ENCODE measurements around the gene PGBD1. TPM values are rescaled to one million over a fixed set of nuclear protein-coding genes. Genes with fewer than 3 reads are reported as not detected.

The PGBD1 gene
- total RNA-seq, 1 experiment from 2014 or later, result 3.8 TPM

- DNase-seq, result no peak
- Histone ChIP-seq H3K4me1 (no peaks in the 10 kb centered on the region), H3K27me3 (replicated peaks; ENCODE audit: control insufficient read depth, insufficient read depth, low read length) (no peaks in the 10 kb centered on the region), H3K36me3 (ENCODE audit: control insufficient read depth, insufficient read depth, low read length) (no peaks in the 10 kb centered on the region), H3K9me3 (no peaks in the 10 kb centered on the region), H3K4me3 (ENCODE audit: low read depth, low read length) (no peak overlapping the region)
- H3K27ac Mint-ChIP-seq (ENCODE audit: unreplicated experiment), result no peak overlapping the region
- BruUV-seq (replicated peaks), result no TSS peak
- TF ChIP-seq, protein P1, sequence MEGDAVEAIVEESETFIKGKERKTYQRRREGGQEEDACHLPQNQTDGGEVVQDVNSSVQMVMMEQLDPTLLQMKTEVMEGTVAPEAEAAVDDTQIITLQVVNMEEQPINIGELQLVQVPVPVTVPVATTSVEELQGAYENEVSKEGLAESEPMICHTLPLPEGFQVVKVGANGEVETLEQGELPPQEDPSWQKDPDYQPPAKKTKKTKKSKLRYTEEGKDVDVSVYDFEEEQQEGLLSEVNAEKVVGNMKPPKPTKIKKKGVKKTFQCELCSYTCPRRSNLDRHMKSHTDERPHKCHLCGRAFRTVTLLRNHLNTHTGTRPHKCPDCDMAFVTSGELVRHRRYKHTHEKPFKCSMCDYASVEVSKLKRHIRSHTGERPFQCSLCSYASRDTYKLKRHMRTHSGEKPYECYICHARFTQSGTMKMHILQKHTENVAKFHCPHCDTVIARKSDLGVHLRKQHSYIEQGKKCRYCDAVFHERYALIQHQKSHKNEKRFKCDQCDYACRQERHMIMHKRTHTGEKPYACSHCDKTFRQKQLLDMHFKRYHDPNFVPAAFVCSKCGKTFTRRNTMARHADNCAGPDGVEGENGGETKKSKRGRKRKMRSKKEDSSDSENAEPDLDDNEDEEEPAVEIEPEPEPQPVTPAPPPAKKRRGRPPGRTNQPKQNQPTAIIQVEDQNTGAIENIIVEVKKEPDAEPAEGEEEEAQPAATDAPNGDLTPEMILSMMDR (IDR thresholded peaks at IDR 0.05; ENCODE audit: insufficient read depth in 1 of 2, low read depth in 1 of 2, low read length in 1 of 2, severe bottlenecking in 1 of 2, unreplicated experiment in 1 of 2), result no peak
- intact Hi-C loops (cut with micrococcal nuclease; ENCODE audit: unreplicated experiment), result no loop called here
- no peaks in the 10 kb centered on the region for H3K9me3 Mint-ChIP-seq (ENCODE audit: unreplicated experiment)
- H3K27me3 Mint-ChIP-seq (ENCODE audit: insufficient read depth, unreplicated experiment), result no peaks in the 10 kb centered on the region
- POLR2A ChIA-PET, result no interaction called here
- peaks cover 22% of the 10 kb centered on the region for H3K36me3 Mint-ChIP-seq (ENCODE audit: insufficient read depth, unreplicated experiment)
- H3K4me1 Mint-ChIP-seq (ENCODE audit: low read depth, unreplicated experiment), result no peaks in the 10 kb centered on the region
- CTCF ChIA-PET, result no interaction called here
- H3K4me3 Mint-ChIP-seq (ENCODE audit: unreplicated experiment), result no peak overlapping the region
Observed at GRCh38 chr6:28243946-28244345, 37.4 kb upstream of the PGBD1 start.

- intact Hi-C loops (cut with micrococcal nuclease; ENCODE audit: unreplicated experiment), result no loop called here
- H3K36me3 ChIP-seq (ENCODE audit: control insufficient read depth, insufficient read depth, low read length), result no peaks in the 10 kb centered on the region
- no peaks in the 10 kb centered on the region for H3K9me3 Mint-ChIP-seq (ENCODE audit: unreplicated experiment)
- no peak overlapping the region for H3K27ac Mint-ChIP-seq (ENCODE audit: unreplicated experiment)
- H3K4me3 ChIP-seq (ENCODE audit: low read depth, low read length), result no peak overlapping the region
- CTCF ChIA-PET, result no interaction called here
- no peaks in the 10 kb centered on the region for H3K4me1 Mint-ChIP-seq (ENCODE audit: low read depth, unreplicated experiment)
- no peak overlapping the region for H3K4me3 Mint-ChIP-seq (ENCODE audit: unreplicated experiment)
- no TSS peak for BruUV-seq (replicated peaks)
- POLR2A ChIA-PET, result no interaction called here
- no peak for DNase-seq
- H3K27me3 ChIP-seq (replicated peaks; ENCODE audit: control insufficient read depth, insufficient read depth, low read length), result no peaks in the 10 kb centered on the region
- TF ChIP-seq, protein P1 (IDR thresholded peaks at IDR 0.05; ENCODE audit: insufficient read depth in 1 of 2, low read depth in 1 of 2, low read length in 1 of 2, severe bottlenecking in 1 of 2, unreplicated experiment in 1 of 2), result no peak
- H3K36me3 Mint-ChIP-seq (ENCODE audit: insufficient read depth, unreplicated experiment), result peaks cover 22% of the 10 kb centered on the region
- no peaks in the 10 kb centered on the region for H3K9me3 ChIP-seq
- H3K4me1 ChIP-seq, result no peaks in the 10 kb centered on the region
- H3K27me3 Mint-ChIP-seq (ENCODE audit: insufficient read depth, unreplicated experiment), result no peaks in the 10 kb centered on the region
Observed at GRCh38 chr6:28245206-28245941, 36.0 kb upstream of the PGBD1 start.

GRCh38 chr6:28248916-28249315, 32.5 kb upstream of the PGBD1 start:
- Histone ChIP-seq H3K4me1 (peaks cover 4% of the 10 kb centered on the region; the same call in 1 of the 2 replicates), H3K27me3 (replicated peaks; ENCODE audit: control insufficient read depth, insufficient read depth, low read length) (no peaks in the 10 kb centered on the region), H3K4me3 (ENCODE audit: low read depth, low read length) (no peak overlapping the region), H3K9me3 (no peaks in the 10 kb centered on the region), H3K36me3 (ENCODE audit: control insufficient read depth, insufficient read depth, low read length) (no peaks in the 10 kb centered on the region)
- no peak overlapping the region for H3K4me3 Mint-ChIP-seq (ENCODE audit: unreplicated experiment)
- no peaks in the 10 kb centered on the region for H3K27me3 Mint-ChIP-seq (ENCODE audit: insufficient read depth, unreplicated experiment)
- CTCF ChIA-PET, result no interaction called here
- no peak overlapping the region for H3K27ac Mint-ChIP-seq (ENCODE audit: unreplicated experiment)
- H3K36me3 Mint-ChIP-seq (ENCODE audit: insufficient read depth, unreplicated experiment), result peaks cover 29% of the 10 kb centered on the region
- intact Hi-C loops (cut with micrococcal nuclease; ENCODE audit: unreplicated experiment), result no loop called here
- peaks cover 8% of the 10 kb centered on the region for H3K4me1 Mint-ChIP-seq (ENCODE audit: low read depth, unreplicated experiment)
- POLR2A ChIA-PET, result no interaction called here
- TF ChIP-seq, protein P1 (IDR thresholded peaks at IDR 0.05; ENCODE audit: insufficient read depth in 1 of 2, low read depth in 1 of 2, low read length in 1 of 2, severe bottlenecking in 1 of 2, unreplicated experiment in 1 of 2), result no peak
- DNase-seq, result no peak
- H3K9me3 Mint-ChIP-seq (ENCODE audit: unreplicated experiment), result no peaks in the 10 kb centered on the region
- no TSS peak for BruUV-seq (replicated peaks)

Data from Caco-2 (cell line).